ENCODE results near the gene ANKRD65. TPM values are rescaled to one million over a fixed set of nuclear protein-coding genes. Genes with fewer than 3 reads are reported as not detected.

ANKRD65 gene
- total RNA-seq, 1 experiment from 2014 or later, result not detected

DNA sequence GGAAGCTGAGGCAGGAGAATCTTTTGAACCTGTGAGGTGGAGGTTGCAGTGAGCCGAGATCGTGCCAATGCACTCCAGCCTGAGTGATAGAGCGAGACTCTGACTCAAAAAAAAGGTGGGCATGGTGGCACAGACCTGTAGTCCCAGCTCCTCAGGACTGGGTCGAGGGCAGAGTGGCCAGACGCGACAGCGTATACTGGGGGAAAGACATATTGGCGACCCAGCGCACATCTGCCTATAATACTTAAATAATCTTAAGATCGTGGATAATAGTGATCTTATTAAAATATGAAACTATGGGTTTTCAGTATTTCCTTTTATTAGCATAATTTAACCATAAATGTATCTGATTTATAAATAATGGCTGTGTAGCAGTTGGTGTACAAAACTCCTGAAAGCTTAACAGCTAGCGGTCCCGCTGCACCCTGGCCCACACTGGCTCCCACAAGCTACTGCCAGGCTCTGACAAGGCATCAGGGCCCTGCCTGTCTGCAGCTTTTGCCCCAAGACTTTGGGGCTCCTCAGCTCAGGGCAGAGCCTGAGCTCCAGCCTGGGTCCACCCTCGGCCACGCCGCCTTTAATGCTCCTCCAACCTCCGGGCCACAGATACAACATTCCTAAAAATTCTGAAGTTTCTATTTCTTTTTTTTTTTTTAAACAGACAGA is 43.4 kb downstream of the ANKRD65 start:
- ChIA-PET CTCF (no interaction called here), RAD21 (ENCODE audit: low non-redundant PET in 1 of 2, low total read pairs in 2 of 2, uncharacterized antibody in 2 of 2, unreplicated experiment in 2 of 2) (no interaction called here)

More for the DNA sequence above, 43.4 kb downstream of the ANKRD65 start:
- peaks cover 23% of the 10 kb centered on the region for H3K79me2 ChIP-seq (ENCODE audit: insufficient read depth, low read length)
- H3K4me1 ChIP-seq (ENCODE audit: control insufficient read depth in 1 of 2, insufficient read depth in 2 of 2, low read length in 2 of 2), result peaks cover 14 to 23% of the 10 kb centered on the region in 2 experiments
- DNase-seq (ENCODE audit: low read depth, low spot score) (no peak), ATAC-seq (no peak)
- TF ChIP-seq SIN3A (IDR thresholded peaks at IDR 0.05; ENCODE audit: low read depth) (no peak), FOSL1 (IDR thresholded peaks at IDR 0.05; ENCODE audit: low read depth) (no peak), RAD21 (IDR thresholded peaks at IDR 0.05; ENCODE audit: low read depth) (no peak), CEBPB (IDR thresholded peaks at IDR 0.05; ENCODE audit: low read depth) (no peak), EGR1 (IDR thresholded peaks at IDR 0.05; ENCODE audit: low read depth) (no peak)
- TF ChIP-seq, protein P1, sequence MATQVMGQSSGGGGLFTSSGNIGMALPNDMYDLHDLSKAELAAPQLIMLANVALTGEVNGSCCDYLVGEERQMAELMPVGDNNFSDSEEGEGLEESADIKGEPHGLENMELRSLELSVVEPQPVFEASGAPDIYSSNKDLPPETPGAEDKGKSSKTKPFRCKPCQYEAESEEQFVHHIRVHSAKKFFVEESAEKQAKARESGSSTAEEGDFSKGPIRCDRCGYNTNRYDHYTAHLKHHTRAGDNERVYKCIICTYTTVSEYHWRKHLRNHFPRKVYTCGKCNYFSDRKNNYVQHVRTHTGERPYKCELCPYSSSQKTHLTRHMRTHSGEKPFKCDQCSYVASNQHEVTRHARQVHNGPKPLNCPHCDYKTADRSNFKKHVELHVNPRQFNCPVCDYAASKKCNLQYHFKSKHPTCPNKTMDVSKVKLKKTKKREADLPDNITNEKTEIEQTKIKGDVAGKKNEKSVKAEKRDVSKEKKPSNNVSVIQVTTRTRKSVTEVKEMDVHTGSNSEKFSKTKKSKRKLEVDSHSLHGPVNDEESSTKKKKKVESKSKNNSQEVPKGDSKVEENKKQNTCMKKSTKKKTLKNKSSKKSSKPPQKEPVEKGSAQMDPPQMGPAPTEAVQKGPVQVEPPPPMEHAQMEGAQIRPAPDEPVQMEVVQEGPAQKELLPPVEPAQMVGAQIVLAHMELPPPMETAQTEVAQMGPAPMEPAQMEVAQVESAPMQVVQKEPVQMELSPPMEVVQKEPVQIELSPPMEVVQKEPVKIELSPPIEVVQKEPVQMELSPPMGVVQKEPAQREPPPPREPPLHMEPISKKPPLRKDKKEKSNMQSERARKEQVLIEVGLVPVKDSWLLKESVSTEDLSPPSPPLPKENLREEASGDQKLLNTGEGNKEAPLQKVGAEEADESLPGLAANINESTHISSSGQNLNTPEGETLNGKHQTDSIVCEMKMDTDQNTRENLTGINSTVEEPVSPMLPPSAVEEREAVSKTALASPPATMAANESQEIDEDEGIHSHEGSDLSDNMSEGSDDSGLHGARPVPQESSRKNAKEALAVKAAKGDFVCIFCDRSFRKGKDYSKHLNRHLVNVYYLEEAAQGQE (IDR thresholded peaks at IDR 0.05; ENCODE audit: low read depth), result no peak
- no peaks in the 10 kb centered on the region for H3K9me2 ChIP-seq (ENCODE audit: insufficient read depth)
- intact Hi-C loops (cut with micrococcal nuclease), result no loop called here
- H3K36me3 ChIP-seq (ENCODE audit: control insufficient read depth in 1 of 2, insufficient read depth in 2 of 2, low read length in 2 of 2), result peaks cover 0 to 11% of the 10 kb centered on the region in 2 experiments; a peak in 2 of 4 replicates
- H3K9me3 ChIP-seq (ENCODE audit: control insufficient read depth in 1 of 2, insufficient read depth in 1 of 2, low read depth in 1 of 2, low read length in 2 of 2), result no peaks in the 10 kb centered on the region
- no peak overlapping the region for H3K27ac ChIP-seq (ENCODE audit: low read depth, low read length)
- no peaks in the 10 kb centered on the region for H4K20me1 ChIP-seq (ENCODE audit: insufficient read depth)
- POLR2A ChIA-PET, result no interaction called here
- H3K4me3 ChIP-seq (replicated peaks in 1 of 2; ENCODE audit: low read depth in 1 of 2, low read length in 2 of 2), result no peak overlapping the region
- no TSS peak for BruUV-seq (replicated peaks)
- H3K9ac ChIP-seq (ENCODE audit: low read length), result no peak overlapping the region
- H3K4me2 ChIP-seq (ENCODE audit: low read length), result no peak overlapping the region
- H3K27me3 ChIP-seq (ENCODE audit: insufficient read depth, low read length), result no peaks in the 10 kb centered on the region
- H2AFZ ChIP-seq (ENCODE audit: low read depth, low read length, poor library complexity, severe bottlenecking), result no peak overlapping the region
